PFSK-1 (cell line): ENCODE results near the gene CHGA.

Experiments used
- FOXP2 ChIP-seq: optimal IDR thresholded peaks from 2 replicates; pipeline ENCODE3; 2011; ENCODE audit warnings: borderline replicate concordance, control low read depth, inconsistent platforms; ENCODE audit not compliant: insufficient read depth; ENCODE audit errors: extremely low read length, extremely low read depth
- POLR2AphosphoS5 ChIP-seq: IDR thresholded peaks from 2 replicates; pipeline ENCODE4 v1.6.1; 2012; ENCODE audit warnings: low read depth, mild to moderate bottlenecking, control low read depth, low read length, moderate library complexity
- SIN3A ChIP-seq: IDR thresholded peaks from 2 replicates; pipeline ENCODE4 v1.6.1; 2012; ENCODE audit warnings: mild to moderate bottlenecking, low read length, moderate library complexity, borderline replicate concordance; ENCODE audit not compliant: insufficient read depth
- TAF1 ChIP-seq: IDR thresholded peaks from 2 replicates; pipeline ENCODE4 v1.6.1; 2012; ENCODE audit warnings: low read length, control low read depth, borderline replicate concordance; ENCODE audit not compliant: insufficient read depth
- TF ChIP-seq, protein P1 (sequence below), 2 experiments: IDR thresholded peaks; 2 replicates each; pipeline versions ENCODE4 v1.6.1 to v1.8.0; 2011 to 2012; ENCODE audit warnings: low read depth in 2 of 2, low read length in 2 of 2, control low read depth in 1 of 2, inconsistent platforms in 1 of 2, mild to moderate bottlenecking in 1 of 2, moderate library complexity in 1 of 2; ENCODE audit not compliant: insufficient read depth in 1 of 2

DNA sequence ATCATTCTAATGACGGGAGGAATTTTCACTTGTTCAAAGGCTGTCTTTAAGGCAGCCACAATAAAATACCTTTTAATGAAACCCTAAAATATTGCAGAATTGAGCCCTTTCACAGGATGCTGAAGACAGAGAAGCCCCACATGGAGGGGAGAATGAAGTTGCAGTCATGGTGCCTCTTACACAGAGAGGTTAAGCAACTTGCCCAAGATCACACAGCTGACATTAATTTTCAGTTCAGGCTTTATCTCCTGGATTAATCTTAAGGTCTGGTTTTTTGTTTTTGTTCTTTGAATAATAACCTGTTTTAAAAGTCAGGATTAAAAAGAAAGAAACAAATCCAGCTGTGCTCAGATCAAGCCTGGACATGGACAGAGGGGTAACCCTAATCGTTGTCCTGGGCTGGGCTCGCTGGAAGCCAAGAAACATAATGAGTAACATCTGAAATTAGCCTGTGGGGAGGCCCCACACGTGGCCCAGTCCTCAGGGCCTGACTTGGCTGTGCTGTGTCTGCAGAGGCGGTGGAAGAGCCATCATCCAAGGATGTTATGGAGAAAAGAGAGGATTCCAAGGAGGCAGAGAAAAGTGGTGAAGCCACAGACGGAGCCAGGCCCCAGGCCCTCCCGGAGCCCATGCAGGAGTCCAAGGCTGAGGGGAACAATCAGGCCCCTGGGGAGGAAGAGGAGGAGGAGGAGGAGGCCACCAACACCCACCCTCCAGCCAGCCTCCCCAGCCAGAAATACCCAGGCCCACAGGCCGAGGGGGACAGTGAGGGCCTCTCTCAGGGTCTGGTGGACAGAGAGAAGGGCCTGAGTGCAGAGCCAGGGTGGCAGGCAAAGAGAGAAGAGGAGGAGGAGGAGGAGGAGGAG, 8.0 kb downstream of the CHGA start:
- TF ChIP-seq, protein P1, sequence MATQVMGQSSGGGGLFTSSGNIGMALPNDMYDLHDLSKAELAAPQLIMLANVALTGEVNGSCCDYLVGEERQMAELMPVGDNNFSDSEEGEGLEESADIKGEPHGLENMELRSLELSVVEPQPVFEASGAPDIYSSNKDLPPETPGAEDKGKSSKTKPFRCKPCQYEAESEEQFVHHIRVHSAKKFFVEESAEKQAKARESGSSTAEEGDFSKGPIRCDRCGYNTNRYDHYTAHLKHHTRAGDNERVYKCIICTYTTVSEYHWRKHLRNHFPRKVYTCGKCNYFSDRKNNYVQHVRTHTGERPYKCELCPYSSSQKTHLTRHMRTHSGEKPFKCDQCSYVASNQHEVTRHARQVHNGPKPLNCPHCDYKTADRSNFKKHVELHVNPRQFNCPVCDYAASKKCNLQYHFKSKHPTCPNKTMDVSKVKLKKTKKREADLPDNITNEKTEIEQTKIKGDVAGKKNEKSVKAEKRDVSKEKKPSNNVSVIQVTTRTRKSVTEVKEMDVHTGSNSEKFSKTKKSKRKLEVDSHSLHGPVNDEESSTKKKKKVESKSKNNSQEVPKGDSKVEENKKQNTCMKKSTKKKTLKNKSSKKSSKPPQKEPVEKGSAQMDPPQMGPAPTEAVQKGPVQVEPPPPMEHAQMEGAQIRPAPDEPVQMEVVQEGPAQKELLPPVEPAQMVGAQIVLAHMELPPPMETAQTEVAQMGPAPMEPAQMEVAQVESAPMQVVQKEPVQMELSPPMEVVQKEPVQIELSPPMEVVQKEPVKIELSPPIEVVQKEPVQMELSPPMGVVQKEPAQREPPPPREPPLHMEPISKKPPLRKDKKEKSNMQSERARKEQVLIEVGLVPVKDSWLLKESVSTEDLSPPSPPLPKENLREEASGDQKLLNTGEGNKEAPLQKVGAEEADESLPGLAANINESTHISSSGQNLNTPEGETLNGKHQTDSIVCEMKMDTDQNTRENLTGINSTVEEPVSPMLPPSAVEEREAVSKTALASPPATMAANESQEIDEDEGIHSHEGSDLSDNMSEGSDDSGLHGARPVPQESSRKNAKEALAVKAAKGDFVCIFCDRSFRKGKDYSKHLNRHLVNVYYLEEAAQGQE (IDR thresholded peaks at IDR 0.05; ENCODE audit: insufficient read depth in 1 of 2, low read depth in 2 of 2, low read length in 2 of 2): no peak
- TF ChIP-seq POLR2AphosphoS5 (no peak), SIN3A (no peak), TAF1 (no peak), FOXP2 (no peak)
